ENCODE data around the gene IL1A.

DNA sequence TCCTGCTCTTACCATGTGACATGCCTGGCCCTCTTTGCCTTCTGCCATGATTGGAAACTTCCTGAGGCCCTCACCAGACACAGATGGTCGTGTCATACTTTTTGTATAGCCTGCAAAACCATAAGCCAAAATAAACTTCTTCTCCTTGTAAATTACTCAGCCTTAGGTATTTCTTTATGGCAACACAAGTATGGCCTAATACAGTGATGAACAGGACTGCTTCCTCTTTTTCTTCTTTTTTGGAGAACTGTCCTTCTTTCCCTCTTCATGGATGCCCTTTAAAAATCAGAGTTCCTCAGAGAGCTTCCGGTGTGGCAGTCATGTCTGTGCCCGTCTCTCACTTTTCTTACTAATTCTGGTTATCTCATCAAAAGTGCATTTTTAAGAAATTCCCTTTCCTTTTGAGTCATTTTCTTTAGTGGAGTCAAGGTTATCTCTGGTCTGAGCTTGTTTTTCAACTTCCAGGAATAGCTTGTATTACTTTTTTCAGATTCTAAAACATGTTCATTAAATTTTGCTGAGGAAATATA lies 9.2 kb upstream of the IL1A start:
- TF ChIP-seq JUN (IDR thresholded peaks at IDR 0.05; ENCODE audit: borderline replicate concordance, low read depth, low read length): no peak
- no peak for TF ChIP-seq JUN (CRISPR knock-in tag; IDR thresholded peaks at IDR 0.05; ENCODE audit: borderline replicate concordance)
- TF ChIP-seq, protein P1, sequence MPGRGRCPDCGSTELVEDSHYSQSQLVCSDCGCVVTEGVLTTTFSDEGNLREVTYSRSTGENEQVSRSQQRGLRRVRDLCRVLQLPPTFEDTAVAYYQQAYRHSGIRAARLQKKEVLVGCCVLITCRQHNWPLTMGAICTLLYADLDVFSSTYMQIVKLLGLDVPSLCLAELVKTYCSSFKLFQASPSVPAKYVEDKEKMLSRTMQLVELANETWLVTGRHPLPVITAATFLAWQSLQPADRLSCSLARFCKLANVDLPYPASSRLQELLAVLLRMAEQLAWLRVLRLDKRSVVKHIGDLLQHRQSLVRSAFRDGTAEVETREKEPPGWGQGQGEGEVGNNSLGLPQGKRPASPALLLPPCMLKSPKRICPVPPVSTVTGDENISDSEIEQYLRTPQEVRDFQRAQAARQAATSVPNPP (IDR thresholded peaks at IDR 0.05; ENCODE audit: borderline replicate concordance, insufficient read depth, insufficient read length): no peak
- no peak for TF ChIP-seq GABPA (tag; conservative IDR thresholded peaks at IDR 0.05; ENCODE audit: low read depth)
- no peak for TF ChIP-seq ZNF699 (CRISPR knock-in tag; IDR thresholded peaks at IDR 0.05; ENCODE audit: insufficient replicate concordance)
- TF ChIP-seq POLR2AphosphoS5 (IDR thresholded peaks at IDR 0.05; ENCODE audit: control insufficient read depth, insufficient read depth, low read depth, low read length): no peak
- TF ChIP-seq KAT2B (IDR thresholded peaks at IDR 0.05; ENCODE audit: low read depth, low read length): no peak

Data from K562 (cell line).